Tibial nerve (tissue), 4 donors: ENCODE measurements around the gene CDON. TPM values are rescaled to one million over a fixed set of nuclear protein-coding genes. Genes with fewer than 3 reads are reported as not detected.

Source experiments
- DNase-seq, 2 donors: peaks; one replicate each; pipeline ENCODE4 v3.0.0-alpha.2; 2019; ENCODE audit warnings: low spot score in 2 of 2
- H3K27ac ChIP-seq, 4 donors: fragments of 200-600 bp; sonication (generic) in 3 of 4; one replicate each; pipeline ENCODE4 v1.5.1; 2017 to 2019; ENCODE audit warnings: mild to moderate bottlenecking in 1 of 4
- H3K27me3 ChIP-seq, 2 donors: fragments of 200-600 bp; sonication (generic) in 1 of 2; one replicate each; pipeline versions ENCODE4 v1.5.1 to v1.6.0; 2017 to 2019
- H3K36me3 ChIP-seq, 3 donors: fragments of 200-600 bp; sonication (generic); one replicate each; pipeline ENCODE4 v1.5.1; 2018 to 2019
- H3K4me1 ChIP-seq, 4 donors: fragments of 200-600 bp; sonication (generic) in 3 of 4; one replicate each; pipeline ENCODE4 v1.5.1; 2017 to 2019
- H3K4me3 ChIP-seq, 4 donors: fragments of 200-600 bp; sonication (generic) in 3 of 4; one replicate each; pipeline ENCODE4 v1.5.1; 2017 to 2019; ENCODE audit warnings: mild to moderate bottlenecking in 1 of 4, moderate library complexity in 1 of 4
- H3K9me3 ChIP-seq, 4 donors: fragments of 200-600 bp; sonication (generic) in 3 of 4; one replicate each; pipeline ENCODE4 v1.5.1; 2017 to 2019
- CTCF ChIP-seq, 5 experiments: fragments of 200-600 bp in 3 of 5; fragments of 450-650 bp in 2 of 5; sonication (generic) in 3 of 5; IDR thresholded peaks; one replicate each; pipeline ENCODE4 v1.5.1; 2016 to 2019; ENCODE audit warnings: antibody characterized with exemption in 5 of 5, mild to moderate bottlenecking in 3 of 5, moderate library complexity in 2 of 5
- EP300 ChIP-seq, 2 donors: sonication (generic); formaldehyde crosslinking; IDR thresholded peaks; one replicate each; pipeline ENCODE4 v1.6.1; 2017; ENCODE audit warnings: antibody characterized with exemption in 2 of 2, mild to moderate bottlenecking in 1 of 2
- POLR2A ChIP-seq, 2 donors: fragments of 450-650 bp; IDR thresholded peaks; one replicate each; pipeline ENCODE4 v1.6.1; 2017; ENCODE audit warnings: antibody characterized with exemption in 2 of 2, mild to moderate bottlenecking in 2 of 2, moderate library complexity in 2 of 2
- WGBS, 2 donors: methylation state at CpG; one replicate each; pipeline ENCODE4 v1.1.5; 2018; 5-methylcytosine and 5-hydroxymethylcytosine counted together
- total RNA-seq, 4 donors: library from RNA; depleted of rRNA; stranded (reverse); fragments of >200 nt; gene quantifications; one replicate each; pipeline ENCODE4 v1.1.0, GENCODE V29; 2016

CDON gene
- total RNA-seq, 4 donors from 2014 or later = 14.4 to 25.9 (median 15.3) TPM

- no peaks in the 10 kb centered on the region for H3K4me1 ChIP-seq
- no peaks in the 10 kb centered on the region for H3K9me3 ChIP-seq
- WGBS, 2 donors = 89 to 90% methylated on average over 5 of the region's 5 CpGs
- H3K27me3 ChIP-seq = no peaks in the 10 kb centered on the region
- no peak overlapping the region for H3K27ac ChIP-seq
- TF ChIP-seq POLR2A (IDR thresholded peaks at IDR 0.05) (no peak), EP300 (IDR thresholded peaks at IDR 0.05) (no peak), CTCF (IDR thresholded peaks at IDR 0.05) (no peak)
- H3K4me3 ChIP-seq = no peak overlapping the region
- no peaks in the 10 kb centered on the region for H3K36me3 ChIP-seq
- DNase-seq = no peak
Measured at GRCh38 chr11:126090452-126090851, 27.8 kb upstream of the CDON start.

- Histone ChIP-seq H3K4me1 (peaks cover 0 to 4% (median 0%) of the 10 kb centered on the region in 4 donors), H3K27ac (no peak overlapping the region), H3K4me3 (no peak overlapping the region), H3K27me3 (no peaks in the 10 kb centered on the region), H3K9me3 (no peaks in the 10 kb centered on the region), H3K36me3 (no peaks in the 10 kb centered on the region)
- no peak for DNase-seq
- WGBS, 2 donors = 31 to 59% methylated on average over 1 of the region's 1 CpG
- TF ChIP-seq POLR2A (IDR thresholded peaks at IDR 0.05) (no peak), CTCF (IDR thresholded peaks at IDR 0.05) (no peak), EP300 (IDR thresholded peaks at IDR 0.05) (no peak)
Measured at GRCh38 chr11:126088999-126089398, 26.3 kb upstream of the CDON start.

DNA sequence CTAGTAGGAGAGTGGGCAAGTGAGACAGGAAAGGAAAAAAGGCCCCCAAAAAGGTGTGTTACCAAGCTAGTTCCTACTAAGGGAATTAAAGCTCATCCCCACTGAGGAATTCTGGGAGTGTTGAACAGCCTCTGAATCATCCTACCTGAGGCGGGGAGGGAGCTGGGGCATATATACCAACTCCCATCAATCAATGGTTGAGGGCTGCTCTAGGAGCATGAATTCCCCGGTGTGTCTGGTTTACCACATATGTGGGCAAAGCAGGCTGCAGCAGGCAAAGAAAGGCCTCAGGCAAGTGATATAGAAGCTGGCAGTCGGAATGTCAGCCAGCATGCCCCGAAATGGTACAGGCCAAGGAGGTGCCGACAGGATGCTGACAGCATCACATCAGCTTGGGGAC, 23.6 kb upstream of the CDON start:
- Histone ChIP-seq H3K27me3 (no peaks in the 10 kb centered on the region), H3K9me3 (no peaks in the 10 kb centered on the region), H3K4me1 (peaks cover under 1 to 25% (median 6%) of the 10 kb centered on the region in 4 donors), H3K27ac (no peak overlapping the region), H3K4me3 (no peak overlapping the region), H3K36me3 (no peaks in the 10 kb centered on the region)
- no peak for DNase-seq
- TF ChIP-seq EP300 (IDR thresholded peaks at IDR 0.05) (no peak), CTCF (IDR thresholded peaks at IDR 0.05) (no peak), POLR2A (IDR thresholded peaks at IDR 0.05) (no peak)
- 80 to 85% methylated on average over 5 of the region's 5 CpGs for WGBS, 2 donors

GRCh38 chr11:126084608-126084912, 21.9 kb upstream of the CDON start:
- Histone ChIP-seq H3K9me3 (no peaks in the 10 kb centered on the region), H3K4me1 (peaks cover 2 to 36% (median 13%) of the 10 kb centered on the region in 4 donors), H3K4me3 (no peak overlapping the region), H3K27me3 (no peaks in the 10 kb centered on the region), H3K36me3 (no peaks in the 10 kb centered on the region), H3K27ac (peak overlapping the region in 2 of 4 donors; percentile 1 to 77)
- 70 to 71% methylated on average over 4 of the region's 4 CpGs for WGBS, 2 donors
- TF ChIP-seq EP300 (IDR thresholded peaks at IDR 0.05) (no peak), CTCF (IDR thresholded peaks at IDR 0.05) (no peak), POLR2A (IDR thresholded peaks at IDR 0.05) (no peak)
- no peak for DNase-seq

DNA sequence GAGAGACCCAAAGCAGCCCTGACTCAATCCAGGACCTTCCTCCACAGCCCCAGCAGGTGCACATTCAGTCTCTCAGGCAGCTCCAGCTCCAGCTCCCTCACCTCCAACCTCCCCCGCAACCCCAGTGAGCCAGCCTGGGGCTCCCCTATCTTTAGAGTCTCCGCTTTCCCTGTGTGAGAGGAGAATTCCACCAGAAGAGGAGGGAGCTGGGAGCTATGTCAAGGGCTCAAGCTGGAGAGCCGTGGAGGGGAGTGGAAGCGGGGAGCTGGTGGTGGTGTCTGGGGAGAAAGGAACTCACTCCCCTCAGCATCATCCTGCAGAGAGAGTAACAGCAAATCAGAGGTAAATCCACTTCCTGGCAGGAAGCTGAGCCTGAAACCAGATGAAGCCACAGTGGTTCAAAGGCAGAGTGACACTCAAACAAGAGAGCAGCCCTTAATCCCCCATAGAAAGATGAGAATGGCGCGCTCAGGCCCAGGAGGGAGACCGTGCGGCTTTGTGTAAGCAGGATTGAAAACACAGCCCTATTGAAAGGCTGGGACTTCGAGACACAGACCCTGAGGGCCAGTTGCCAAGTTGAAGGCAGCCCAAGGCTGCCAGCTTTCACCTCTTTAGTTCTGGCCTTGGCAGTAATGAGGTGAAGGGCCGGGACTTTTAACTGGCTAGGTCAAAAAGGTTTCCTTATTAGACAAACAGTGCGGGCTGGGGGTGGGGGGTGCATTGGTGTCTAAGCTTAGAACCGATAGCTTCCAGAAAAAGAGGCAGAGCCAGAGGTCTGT, 21.4 kb upstream of the CDON start:
- H3K27me3 ChIP-seq = no peaks in the 10 kb centered on the region
- no peaks in the 10 kb centered on the region for H3K9me3 ChIP-seq
- peaks cover 2 to 40% (median 13%) of the 10 kb centered on the region in 4 donors for H3K4me1 ChIP-seq
- no peak for DNase-seq
- H3K4me3 ChIP-seq = no peak overlapping the region
- TF ChIP-seq EP300 (IDR thresholded peaks at IDR 0.05) (no peak), POLR2A (IDR thresholded peaks at IDR 0.05) (no peak), CTCF (IDR thresholded peaks at IDR 0.05) (no peak)
- no peaks in the 10 kb centered on the region for H3K36me3 ChIP-seq
- peak overlapping the region in 2 of 4 donors; percentile 1 to 77 for H3K27ac ChIP-seq
- 49 to 60% methylated on average over 12 of the region's 12 CpGs for WGBS, 2 donors
